KMS-11 (cell line): Measurements from ENCODE around the gene PRSS33.

ENCODE experiments used
- H2AFZ ChIP-seq: fragments of 200-600 bp; sonication (generic); 2 replicates; pipeline ENCODE4 v1.6.1; 2016; ENCODE audit warnings: antibody characterized with exemption, mixed run types, low read depth
- H3K27ac ChIP-seq: fragments of 200-600 bp; sonication (generic); 2 replicates; pipeline ENCODE4 v1.6.1; 2016; ENCODE audit warnings: mild to moderate bottlenecking, mixed run types
- H3K27me3 ChIP-seq: fragments of 200-600 bp; sonication (generic); 2 replicates; pipeline ENCODE4 v1.6.1; 2017; ENCODE audit warnings: mild to moderate bottlenecking, low read depth, mixed run types, moderate library complexity; ENCODE audit not compliant: insufficient read depth
- H3K36me3 ChIP-seq: fragments of 200-600 bp; sonication (generic); 2 replicates; pipeline ENCODE4 v1.6.1; 2017; ENCODE audit warnings: mild to moderate bottlenecking, mixed run types; ENCODE audit not compliant: insufficient read depth
- H3K4me1 ChIP-seq: fragments of 200-600 bp; sonication (generic); 2 replicates; pipeline ENCODE4 v1.6.1; 2016; ENCODE audit warnings: mild to moderate bottlenecking, low read depth, mixed run types; ENCODE audit not compliant: poor library complexity, severe bottlenecking
- H3K4me2 ChIP-seq: fragments of 200-600 bp; sonication (generic); 2 replicates; pipeline ENCODE4 v1.7.0; 2016; ENCODE audit warnings: mild to moderate bottlenecking, mixed run types
- H3K4me3 ChIP-seq: fragments of 200-600 bp; sonication (generic); IDR thresholded peaks from 2 replicates; pipeline ENCODE4 v1.6.1; 2017; ENCODE audit warnings: low read depth, low read length, mixed read lengths; ENCODE audit not compliant: insufficient read depth
- H3K79me2 ChIP-seq: fragments of 200-600 bp; sonication (generic); 2 replicates; pipeline ENCODE4 v1.6.1; 2016; ENCODE audit warnings: low read depth, mixed run types; ENCODE audit not compliant: insufficient read depth
- H3K9ac ChIP-seq: fragments of 200-600 bp; sonication (generic); 2 replicates; pipeline ENCODE4 v1.6.1; 2016; ENCODE audit warnings: mild to moderate bottlenecking, mixed run types
- H4K20me1 ChIP-seq: fragments of 200-600 bp; sonication (generic); 2 replicates; pipeline ENCODE4 v1.6.1; 2016; ENCODE audit warnings: mild to moderate bottlenecking, mixed run types; ENCODE audit not compliant: insufficient read depth
- CTCF ChIP-seq: fragments of 200-600 bp; sonication (generic); conservative IDR thresholded peaks from 2 replicates; pipeline ENCODE4 v1.6.1; 2017; ENCODE audit warnings: low read depth, mild to moderate bottlenecking, antibody characterized with exemption, low read length, moderate library complexity, mixed read lengths

PRSS33 gene

GRCh38 chr16:2753733-2754020 lies 33.7 kb downstream of the PRSS33 start:
- H3K27ac ChIP-seq = peak overlapping the region; percentile 98
- H2AFZ ChIP-seq = no peak overlapping the region
- H3K36me3 ChIP-seq = peaks cover 19% of the 10 kb centered on the region
- H3K9ac ChIP-seq = peak overlapping the region; percentile 97
- H3K27me3 ChIP-seq = no peaks in the 10 kb centered on the region
- no peak for TF ChIP-seq CTCF
- peak overlapping the region; percentile 87 for H3K4me2 ChIP-seq
- peaks cover 29% of the 10 kb centered on the region for H3K4me1 ChIP-seq
- peaks cover 47% of the 10 kb centered on the region for H4K20me1 ChIP-seq
- H3K79me2 ChIP-seq = peaks cover 58% of the 10 kb centered on the region
- no peak overlapping the region for H3K4me3 ChIP-seq

- peaks cover 41% of the 10 kb centered on the region for H4K20me1 ChIP-seq
- H3K4me1 ChIP-seq = peaks cover 29% of the 10 kb centered on the region
- H3K4me2 ChIP-seq = peak overlapping the region; percentile 87
- peak overlapping the region; percentile 97 for H3K9ac ChIP-seq
- H3K27ac ChIP-seq = peak overlapping the region; percentile 98
- peak overlapping the region; percentile 80 for H2AFZ ChIP-seq
- H3K36me3 ChIP-seq = peaks cover 13% of the 10 kb centered on the region; the same call in 1 of the 2 replicates
- no peak overlapping the region for H3K4me3 ChIP-seq
- no peak for TF ChIP-seq CTCF
- peaks cover 52% of the 10 kb centered on the region for H3K79me2 ChIP-seq
- H3K27me3 ChIP-seq = no peaks in the 10 kb centered on the region
Observed at GRCh38 chr16:2752850-2753732, 34.3 kb downstream of the PRSS33 start.

GRCh38 chr16:2752035-2752849 lies 35.1 kb downstream of the PRSS33 start, which contains the start of gene SRRM2:
Gene SRRM2, plus strand, starts transcription at chr16:2752638. Its CDS starts 3,727 bp downstream, at chr16:2756365.
- Histone ChIP-seq H3K27me3 (no peaks in the 10 kb centered on the region), H2AFZ (peak within 1 kb of the TSS; percentile 80), H3K4me2 (peak within 1 kb of the TSS; percentile 87), H3K79me2 (peaks cover 44% of the 10 kb centered on the region), H3K36me3 (peaks cover 4% of the 10 kb centered on the region; the same call in 1 of the 2 replicates), H4K20me1 (peaks cover 38% of the 10 kb centered on the region), H3K27ac (peak within 1 kb of the TSS; percentile 98), H3K4me3 (no peak within 1 kb of the TSS), H3K9ac (peak within 1 kb of the TSS; percentile 97), H3K4me1 (peaks cover 29% of the 10 kb centered on the region)
- no peak for TF ChIP-seq CTCF

GRCh38 chr16:2751577-2752034 lies 35.8 kb downstream of the PRSS33 start:
- H3K27ac ChIP-seq = peak overlapping the region; percentile 98
- TF ChIP-seq CTCF = no peak; the same call in 1 of the 2 replicates
- H3K27me3 ChIP-seq = no peaks in the 10 kb centered on the region
- H3K4me1 ChIP-seq = peaks cover 29% of the 10 kb centered on the region
- H3K4me3 ChIP-seq = no peak overlapping the region
- peak overlapping the region; percentile 61 for H3K4me2 ChIP-seq
- peak overlapping the region; percentile 80 for H2AFZ ChIP-seq
- no peaks in the 10 kb centered on the region; the same call in 1 of the 2 replicates for H3K36me3 ChIP-seq
- peaks cover 37% of the 10 kb centered on the region for H3K79me2 ChIP-seq
- peak overlapping the region; percentile 97 for H3K9ac ChIP-seq
- peaks cover 32% of the 10 kb centered on the region for H4K20me1 ChIP-seq
